ENCODE results near the gene EML1. TPM values are rescaled to one million over a fixed set of nuclear protein-coding genes. Genes with fewer than 3 reads are reported as not detected.

EML1 gene
- polyA plus RNA-seq, 1 donor from 2014 or later: 21.7 TPM

GRCh38 chr14:99805757-99806439 lies 12.7 kb downstream of the EML1 start:
- no peaks in the 10 kb centered on the region for H3F3A ChIP-seq (ENCODE audit: insufficient read depth, low read length, poor library complexity, severe bottlenecking)
- no peaks in the 10 kb centered on the region for H4K20me1 ChIP-seq (ENCODE audit: insufficient read depth)
- no peaks in the 10 kb centered on the region for H3K27me3 ChIP-seq (ENCODE audit: insufficient read depth, low read depth, low read length)
- TF ChIP-seq, protein P1, sequence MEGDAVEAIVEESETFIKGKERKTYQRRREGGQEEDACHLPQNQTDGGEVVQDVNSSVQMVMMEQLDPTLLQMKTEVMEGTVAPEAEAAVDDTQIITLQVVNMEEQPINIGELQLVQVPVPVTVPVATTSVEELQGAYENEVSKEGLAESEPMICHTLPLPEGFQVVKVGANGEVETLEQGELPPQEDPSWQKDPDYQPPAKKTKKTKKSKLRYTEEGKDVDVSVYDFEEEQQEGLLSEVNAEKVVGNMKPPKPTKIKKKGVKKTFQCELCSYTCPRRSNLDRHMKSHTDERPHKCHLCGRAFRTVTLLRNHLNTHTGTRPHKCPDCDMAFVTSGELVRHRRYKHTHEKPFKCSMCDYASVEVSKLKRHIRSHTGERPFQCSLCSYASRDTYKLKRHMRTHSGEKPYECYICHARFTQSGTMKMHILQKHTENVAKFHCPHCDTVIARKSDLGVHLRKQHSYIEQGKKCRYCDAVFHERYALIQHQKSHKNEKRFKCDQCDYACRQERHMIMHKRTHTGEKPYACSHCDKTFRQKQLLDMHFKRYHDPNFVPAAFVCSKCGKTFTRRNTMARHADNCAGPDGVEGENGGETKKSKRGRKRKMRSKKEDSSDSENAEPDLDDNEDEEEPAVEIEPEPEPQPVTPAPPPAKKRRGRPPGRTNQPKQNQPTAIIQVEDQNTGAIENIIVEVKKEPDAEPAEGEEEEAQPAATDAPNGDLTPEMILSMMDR (IDR thresholded peaks at IDR 0.05; ENCODE audit: poor library complexity, severe bottlenecking): no peak
- no peak for TF ChIP-seq SMC3 (conservative IDR thresholded peaks at IDR 0.05; ENCODE audit: poor library complexity)
- no peak for TF ChIP-seq RAD21 (conservative IDR thresholded peaks at IDR 0.05)
- no peak for TF ChIP-seq EZH2 (IDR thresholded peaks at IDR 0.05; ENCODE audit: borderline replicate concordance, insufficient read depth, low read length, poor library complexity, severe bottlenecking)
- no peak for TF ChIP-seq MXI1 (conservative IDR thresholded peaks at IDR 0.05; ENCODE audit: poor library complexity, severe bottlenecking)
- TF ChIP-seq POLR2AphosphoS5 (IDR thresholded peaks at IDR 0.05): no peak
- no peak for TF ChIP-seq EP300 (conservative IDR thresholded peaks at IDR 0.05; ENCODE audit: poor library complexity, severe bottlenecking)
- TF ChIP-seq TAF1 (IDR thresholded peaks at IDR 0.05; ENCODE audit: low read depth): no peak
- no peak for TF ChIP-seq REST (IDR thresholded peaks at IDR 0.05; ENCODE audit: borderline replicate concordance)
- H3K4me2 ChIP-seq (ENCODE audit: low read length): no peak overlapping the region
- H3K4me3 ChIP-seq (ENCODE audit: low read length): no peak overlapping the region
- no peaks in the 10 kb centered on the region for H3K36me3 ChIP-seq (ENCODE audit: insufficient read depth, low read length)
- no peaks in the 10 kb centered on the region for H3K9me3 ChIP-seq (ENCODE audit: low read length)
- no peak overlapping the region for H3K27ac ChIP-seq (ENCODE audit: low read length)
- H3K9me2 ChIP-seq (ENCODE audit: insufficient read depth, low read length): no peaks in the 10 kb centered on the region
- peaks cover 18% of the 10 kb centered on the region for H3K79me2 ChIP-seq (replicated peaks; ENCODE audit: insufficient read depth, low read length)
- H3K9ac ChIP-seq (ENCODE audit: low read length): no peak overlapping the region
- no peak overlapping the region for H2AFZ ChIP-seq (ENCODE audit: low read depth, low read length)

DNA sequence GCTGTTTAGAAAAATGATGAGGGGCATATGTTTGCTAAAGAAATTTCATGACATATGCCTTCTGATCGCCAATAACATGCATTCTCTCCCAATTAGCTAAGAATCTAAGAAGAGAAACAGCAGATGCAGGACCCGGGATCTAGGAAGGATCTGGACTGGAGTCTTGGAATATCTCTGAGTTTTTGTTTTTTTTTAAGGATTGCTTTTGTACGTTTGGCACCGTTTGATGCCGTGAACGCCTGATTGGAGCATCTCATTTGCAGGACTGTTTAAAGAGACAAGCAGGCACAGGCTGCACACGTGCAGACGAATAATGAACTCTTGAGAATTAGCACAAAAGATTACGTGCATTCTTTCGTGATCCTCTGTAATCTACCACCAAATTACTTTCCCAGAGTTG lies 13.6 kb downstream of the EML1 start:
- no peaks in the 10 kb centered on the region for H3K36me3 ChIP-seq (ENCODE audit: insufficient read depth, low read length)
- H3K9me3 ChIP-seq (ENCODE audit: low read length): no peaks in the 10 kb centered on the region
- H3K9ac ChIP-seq (ENCODE audit: low read length): no peak overlapping the region
- H2AFZ ChIP-seq (ENCODE audit: low read depth, low read length): no peak overlapping the region
- H3K9me2 ChIP-seq (ENCODE audit: insufficient read depth, low read length): no peaks in the 10 kb centered on the region
- no peak for TF ChIP-seq TAF1 (IDR thresholded peaks at IDR 0.05; ENCODE audit: low read depth)
- TF ChIP-seq EP300 (conservative IDR thresholded peaks at IDR 0.05; ENCODE audit: poor library complexity, severe bottlenecking): no peak
- no peak for TF ChIP-seq MXI1 (conservative IDR thresholded peaks at IDR 0.05; ENCODE audit: poor library complexity, severe bottlenecking)
- no peak for TF ChIP-seq POLR2AphosphoS5 (IDR thresholded peaks at IDR 0.05)
- TF ChIP-seq, protein P1 (IDR thresholded peaks at IDR 0.05; ENCODE audit: poor library complexity, severe bottlenecking): no peak
- H3K27ac ChIP-seq (ENCODE audit: low read length): no peak overlapping the region
- no peaks in the 10 kb centered on the region for H3K27me3 ChIP-seq (ENCODE audit: insufficient read depth, low read depth, low read length)
- H4K20me1 ChIP-seq (ENCODE audit: insufficient read depth): no peaks in the 10 kb centered on the region
- no peaks in the 10 kb centered on the region for H3F3A ChIP-seq (ENCODE audit: insufficient read depth, low read length, poor library complexity, severe bottlenecking)
- no peak overlapping the region for H3K4me2 ChIP-seq (ENCODE audit: low read length)
- peaks cover 15% of the 10 kb centered on the region for H3K79me2 ChIP-seq (replicated peaks; ENCODE audit: insufficient read depth, low read length)
- no peak overlapping the region for H3K4me3 ChIP-seq (ENCODE audit: low read length)

Measured in neural cell (in vitro differentiated cells).